ENCODE measurements around the gene NLRC5.

- no peak for TF ChIP-seq MYC (IDR thresholded peaks at IDR 0.05; ENCODE audit: low read depth, low read length)
- TF ChIP-seq POLR2A (IDR thresholded peaks at IDR 0.05; ENCODE audit: extremely low read depth, insufficient read length), result no peak
- no peak for TF ChIP-seq CTCF (IDR thresholded peaks at IDR 0.05; ENCODE audit: low read depth, low read length)
Observed at GRCh38 chr16:57013229-57013628, 23.9 kb downstream of the NLRC5 start.

All from NB4 (cell line).